Body of pancreas (tissue), 4 donors: ENCODE results near the gene TMEM50A. TPM values are rescaled to one million over a fixed set of nuclear protein-coding genes. Genes with fewer than 3 reads are reported as not detected.
"Not testable (repeated sequence)": the region's sequence is repeated elsewhere in the genome, so short reads cannot be mapped to it uniquely, and the experiment has no call there.

Source experiments
- ATAC-seq: fragments of 150-250 bp; one replicate; pipeline ENCODE4 v1.9.1; 2016
- DNase-seq, 4 donors: peaks; one replicate each; pipeline ENCODE4 v3.0.0-alpha.2; 2019
- H3K27ac ChIP-seq, 4 donors: fragments of 200-600 bp; sonication (generic); 1 replicate in 3 of 4; 2 replicates in 1 of 4; pipeline versions ENCODE4 v1.5.1 to v1.6.1; 2016 to 2019; ENCODE audit warnings: mild to moderate bottlenecking in 1 of 4, mixed read lengths in 1 of 4, moderate library complexity in 1 of 4
- H3K27me3 ChIP-seq, 2 donors: fragments of 200-600 bp; sonication (generic); one replicate each; pipeline ENCODE4 v1.6.0; 2016; ENCODE audit warnings: mild to moderate bottlenecking in 1 of 2
- H3K36me3 ChIP-seq, 2 donors: fragments of 200-600 bp; sonication (generic); replicated peaks in 1 of 2; 2 replicates each; pipeline ENCODE4 v1.5.1; 2016; ENCODE audit warnings: low read depth in 2 of 2; ENCODE audit not compliant: insufficient read depth in 1 of 2
- H3K4me1 ChIP-seq: fragments of 200-600 bp; sonication (generic); one replicate; pipeline ENCODE4 v1.6.0; 2016
- H3K4me3 ChIP-seq, 2 donors: fragments of 200-600 bp; sonication (generic); 1 replicate in 1 of 2; 2 replicates in 1 of 2; pipeline ENCODE4 v1.5.1; 2016 to 2019
- H3K9me3 ChIP-seq, 3 donors: fragments of 200-600 bp; sonication (generic); 1 replicate in 2 of 3; 2 replicates in 1 of 3; pipeline ENCODE4 v1.5.1; 2016
- POLR2A ChIP-seq, 3 donors: fragments of 450-650 bp; IDR thresholded peaks; one replicate each; pipeline ENCODE4 v1.6.1; 2016; ENCODE audit warnings: antibody characterized with exemption in 3 of 3, mild to moderate bottlenecking in 2 of 3
- WGBS, 2 donors: methylation state at CpG; one replicate each; pipeline ENCODE4 v1.1.5; 2017; 5-methylcytosine and 5-hydroxymethylcytosine counted together
- intact Hi-C: fragments of 100-400 bp; cut with DNase I; formaldehyde crosslinking; loops from one replicate; pipeline ENCODE4 v1.15.1; 2023
- total RNA-seq, 2 donors: library from RNA; depleted of rRNA; stranded (reverse); fragments of >200 nt; gene quantifications; one replicate each; pipeline ENCODE4 v1.1.0, GENCODE V29; 2016
- TF ChIP-seq, protein P1 (sequence below), 7 experiments: fragments of 450-650 bp in 4 of 7; fragments of 200-600 bp in 3 of 7; sonication (generic) in 3 of 7; IDR thresholded peaks; one replicate each; pipeline ENCODE4 v1.5.1; 2016 to 2019; ENCODE audit warnings: antibody characterized with exemption in 7 of 7

TMEM50A gene
- total RNA-seq = 10 to 100 TPM; 38.4 to 57.7 TPM

GRCh38 chr1:25338188-25338981, at the start of gene TMEM50A:
TSS of gene TMEM50A (plus strand) at chr1:25338334. CDS start at chr1:25340487, 2,153 bp downstream.
- H3K27me3 ChIP-seq = no peaks in the 10 kb centered on the region
- H3K9me3 ChIP-seq = no peaks in the 10 kb centered on the region
- DNase-seq (peak; percentile 90 to 92 (median 91)), ATAC-seq (peak; percentile 96)
- H3K4me3 ChIP-seq = peak within 1 kb of the TSS; percentile 41 to 57
- peak within 1 kb of the TSS; percentile 82 to 95 (median 92) for H3K27ac ChIP-seq
- H3K36me3 ChIP-seq = no peaks in the 10 kb centered on the region
- peaks cover 30% of the 10 kb centered on the region for H3K4me1 ChIP-seq
- TF ChIP-seq, protein P1, sequence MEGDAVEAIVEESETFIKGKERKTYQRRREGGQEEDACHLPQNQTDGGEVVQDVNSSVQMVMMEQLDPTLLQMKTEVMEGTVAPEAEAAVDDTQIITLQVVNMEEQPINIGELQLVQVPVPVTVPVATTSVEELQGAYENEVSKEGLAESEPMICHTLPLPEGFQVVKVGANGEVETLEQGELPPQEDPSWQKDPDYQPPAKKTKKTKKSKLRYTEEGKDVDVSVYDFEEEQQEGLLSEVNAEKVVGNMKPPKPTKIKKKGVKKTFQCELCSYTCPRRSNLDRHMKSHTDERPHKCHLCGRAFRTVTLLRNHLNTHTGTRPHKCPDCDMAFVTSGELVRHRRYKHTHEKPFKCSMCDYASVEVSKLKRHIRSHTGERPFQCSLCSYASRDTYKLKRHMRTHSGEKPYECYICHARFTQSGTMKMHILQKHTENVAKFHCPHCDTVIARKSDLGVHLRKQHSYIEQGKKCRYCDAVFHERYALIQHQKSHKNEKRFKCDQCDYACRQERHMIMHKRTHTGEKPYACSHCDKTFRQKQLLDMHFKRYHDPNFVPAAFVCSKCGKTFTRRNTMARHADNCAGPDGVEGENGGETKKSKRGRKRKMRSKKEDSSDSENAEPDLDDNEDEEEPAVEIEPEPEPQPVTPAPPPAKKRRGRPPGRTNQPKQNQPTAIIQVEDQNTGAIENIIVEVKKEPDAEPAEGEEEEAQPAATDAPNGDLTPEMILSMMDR (IDR thresholded peaks at IDR 0.05) = no peak
- TF ChIP-seq POLR2A (IDR thresholded peaks at IDR 0.05) = peak; percentile 54 to 83 (median 83)
- 0% methylated on average over 9 to 69 of the region's 75 CpGs for WGBS, 2 donors
- intact Hi-C loops = no loop called here

GRCh38 chr1:25288573-25289101, 49.5 kb upstream of the TMEM50A start:
- not testable (repeated sequence) for DNase-seq, ATAC-seq, H3K27me3 ChIP-seq, H3K9me3 ChIP-seq, H3K36me3 ChIP-seq, H3K4me1 ChIP-seq, H3K4me3 ChIP-seq, H3K27ac ChIP-seq
- WGBS, 2 donors = 57 to 72% methylated on average over 2 of the region's 8 CpGs
- intact Hi-C loops = loop anchor here (5.0 kb wide), 2 partner anchors 114 to 129 kb away; no protein-coding TSS in a partner anchor

DNA sequence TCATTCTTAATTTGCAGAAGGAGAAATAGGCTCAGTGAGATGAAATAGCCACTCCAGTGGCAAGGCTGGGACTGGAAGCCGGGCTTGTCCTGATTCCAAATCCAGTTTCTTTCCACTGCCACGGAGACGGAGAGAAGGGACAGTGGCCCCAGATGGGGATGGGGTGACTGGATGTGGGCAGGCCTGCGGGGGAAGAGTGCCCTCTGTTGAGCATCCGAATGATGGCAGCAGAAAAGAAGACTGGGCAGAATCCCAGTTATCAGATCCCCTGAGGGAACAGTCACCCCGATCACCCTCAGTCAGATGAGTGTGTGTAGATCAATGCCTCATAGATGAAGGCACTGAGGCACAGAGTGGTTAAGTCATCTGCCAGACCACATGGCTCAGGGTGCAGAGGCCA, 48.1 kb upstream of the TMEM50A start:
- ATAC-seq = peak; percentile 68
- intact Hi-C loops, H3K27ac ChIP-seq, H3K36me3 ChIP-seq, DNase-seq, H3K9me3 ChIP-seq, H3K27me3 ChIP-seq, H3K4me1 ChIP-seq, H3K4me3 ChIP-seq: not testable (repeated sequence)
- TF ChIP-seq, protein P1 (IDR thresholded peaks at IDR 0.05) = peak in 1 of 7 experiments; percentile 8
- 4% methylated on average over 5 of the region's 6 CpGs for WGBS, 2 donors

GRCh38 chr1:25293426-25293825, 44.7 kb upstream of the TMEM50A start:
- intact Hi-C loops, H3K36me3 ChIP-seq, H3K27me3 ChIP-seq, H3K9me3 ChIP-seq, H3K4me1 ChIP-seq, ATAC-seq, H3K4me3 ChIP-seq, H3K27ac ChIP-seq, DNase-seq: not testable (repeated sequence)
- 80 to 87% methylated on average over 2 of the region's 2 CpGs for WGBS, 2 donors

- H3K9me3 ChIP-seq, intact Hi-C loops, H3K27ac ChIP-seq, ATAC-seq, H3K4me3 ChIP-seq, H3K4me1 ChIP-seq, H3K27me3 ChIP-seq, DNase-seq, H3K36me3 ChIP-seq: not testable (repeated sequence)
- WGBS, 2 donors = 37 to 74% methylated on average over 2 to 5 of the region's 14 CpGs
Observed at GRCh38 chr1:25294889-25295826, 43.0 kb upstream of the TMEM50A start.

- intact Hi-C loops, H3K27me3 ChIP-seq, H3K36me3 ChIP-seq, H3K27ac ChIP-seq, H3K4me3 ChIP-seq, H3K4me1 ChIP-seq, DNase-seq, H3K9me3 ChIP-seq, ATAC-seq: not testable (repeated sequence)
- 63 to 77% methylated on average over 6 to 7 of the region's 8 CpGs for WGBS, 2 donors
Observed at GRCh38 chr1:25296501-25296900, 41.6 kb upstream of the TMEM50A start.

GRCh38 chr1:25300729-25301128, 37.4 kb upstream of the TMEM50A start:
- H3K36me3 ChIP-seq, H3K9me3 ChIP-seq, H3K27me3 ChIP-seq, H3K27ac ChIP-seq, intact Hi-C loops, DNase-seq, ATAC-seq, H3K4me3 ChIP-seq, H3K4me1 ChIP-seq: not testable (repeated sequence)
- WGBS, 2 donors = 71 to 93% methylated on average over 1 to 9 of the region's 9 CpGs

GRCh38 chr1:25302330-25302729, 35.8 kb upstream of the TMEM50A start:
- H3K27ac ChIP-seq, H3K27me3 ChIP-seq, H3K9me3 ChIP-seq, H3K4me3 ChIP-seq, DNase-seq, ATAC-seq, H3K36me3 ChIP-seq, intact Hi-C loops, H3K4me1 ChIP-seq: not testable (repeated sequence)
- WGBS, 2 donors = 70 to 87% methylated on average over 3 of the region's 3 CpGs

GRCh38 chr1:25304936-25305335, 33.2 kb upstream of the TMEM50A start:
- H3K36me3 ChIP-seq, H3K27me3 ChIP-seq, H3K27ac ChIP-seq, H3K9me3 ChIP-seq, DNase-seq, intact Hi-C loops, ATAC-seq, H3K4me3 ChIP-seq, H3K4me1 ChIP-seq: not testable (repeated sequence)
- WGBS, 2 donors = 70 to 85% methylated on average over 4 of the region's 4 CpGs
